ENCODE data around the gene MTHFD2L.

- TF ChIP-seq POLR2A (IDR thresholded peaks at IDR 0.05) (no peak), CTCF (IDR thresholded peaks at IDR 0.05) (no peak)
These were observed 101.0 kb downstream of the MTHFD2L start for GRCh38 chr4:74258963-74259362.

Data from body of pancreas (tissue), 4 donors.